CD14-positive monocyte (primary cell): ENCODE results near the gene BRINP3. TPM values are rescaled to one million over a fixed set of nuclear protein-coding genes. Genes with fewer than 3 reads are reported as not detected.

Experiments used
- DNase-seq, 3 donors: peaks; one replicate each; pipeline ENCODE4 v3.0.0-alpha.2; 2011 to 2022
- H2AFZ ChIP-seq: 2 replicates; pipeline ENCODE4 v1.6.0; 2012; ENCODE audit warnings: mild to moderate bottlenecking, low read depth, low read length, inconsistent platforms; ENCODE audit not compliant: insufficient read depth, poor library complexity, severe bottlenecking
- H3K27ac ChIP-seq, 2 donors: 1 replicate in 1 of 2; 2 replicates in 1 of 2; pipeline ENCODE4 v1.5.1; 2012 to 2013; ENCODE audit warnings: low read length in 2 of 2, control low read depth in 1 of 2, inconsistent platforms in 1 of 2, low read depth in 1 of 2, mild to moderate bottlenecking in 1 of 2
- H3K27me3 ChIP-seq, 2 donors: one replicate each; pipeline versions ENCODE4 v1.6.0 to v1.6.1; 2011 to 2013; ENCODE audit warnings: low read length in 2 of 2; ENCODE audit not compliant: control insufficient read depth in 2 of 2, insufficient read depth in 2 of 2
- H3K36me3 ChIP-seq, 2 donors: replicated peaks in 1 of 2; 1 replicate in 1 of 2; 2 replicates in 1 of 2; pipeline versions ENCODE4 v1.5.1 to v1.6.1; 2012 to 2013; ENCODE audit warnings: low read length in 2 of 2, control low read depth in 1 of 2, inconsistent platforms in 1 of 2, mild to moderate bottlenecking in 1 of 2; ENCODE audit not compliant: insufficient read depth in 2 of 2, control insufficient read depth in 1 of 2
- H3K4me1 ChIP-seq, 2 donors: 1 replicate in 1 of 2; 2 replicates in 1 of 2; pipeline versions ENCODE4 v1.5.1 to v1.6.1; 2012 to 2013; ENCODE audit warnings: low read length in 2 of 2, control low read depth in 1 of 2, inconsistent platforms in 1 of 2, mild to moderate bottlenecking in 1 of 2, moderate library complexity in 1 of 2; ENCODE audit not compliant: insufficient read depth in 2 of 2, control insufficient read depth in 1 of 2
- H3K4me2 ChIP-seq: replicated peaks from 2 replicates; pipeline ENCODE3; 2012; ENCODE audit warnings: low read length, moderate library complexity, mild to moderate bottlenecking; ENCODE audit not compliant: poor library complexity, severe bottlenecking; ENCODE audit errors: extremely low read depth
- H3K4me3 ChIP-seq, 3 experiments: fragments of 200-600 bp in 1 of 3; sonication (generic) in 1 of 3; replicated peaks in 1 of 3; 1 replicate in 2 of 3; 2 replicates in 1 of 3; pipeline ENCODE4 v1.5.1; 2011 to 2013; ENCODE audit warnings: low read length in 3 of 3, mild to moderate bottlenecking in 3 of 3, control low read depth in 2 of 3, low read depth in 2 of 3, inconsistent platforms in 1 of 3, moderate library complexity in 1 of 3
- H3K79me2 ChIP-seq: 2 replicates; pipeline ENCODE4 v1.6.0; 2012; ENCODE audit warnings: mild to moderate bottlenecking, control low read depth, inconsistent platforms, low read length, moderate library complexity; ENCODE audit not compliant: insufficient read depth
- H3K9ac ChIP-seq: 2 replicates; pipeline ENCODE4 v1.6.0; 2017; ENCODE audit warnings: low read length, mild to moderate bottlenecking; ENCODE audit not compliant: insufficient read depth, poor library complexity, severe bottlenecking
- H3K9me3 ChIP-seq, 2 donors: replicated peaks in 1 of 2; 1 replicate in 1 of 2; 2 replicates in 1 of 2; pipeline versions ENCODE4 v1.5.1 to v1.6.1; 2012 to 2013; ENCODE audit warnings: low read length in 2 of 2, control low read depth in 1 of 2; ENCODE audit not compliant: control insufficient read depth in 1 of 2, insufficient read depth in 1 of 2
- H4K20me1 ChIP-seq: 2 replicates; pipeline ENCODE4 v1.6.0; 2012; ENCODE audit warnings: mild to moderate bottlenecking, low read length, control low read depth, moderate library complexity; ENCODE audit not compliant: insufficient read depth
- H3K27ac Mint-ChIP-seq, 7 donors: one replicate each; pipeline ENCODE4 v1.8.0; 2020; ENCODE audit warnings: mild to moderate bottlenecking in 7 of 7, mixed read lengths in 7 of 7, moderate library complexity in 6 of 7, inconsistent platforms in 2 of 7
- H3K27me3 Mint-ChIP-seq, 3 donors: one replicate each; pipeline ENCODE4 v1.8.0; 2021 to 2022; ENCODE audit warnings: low read depth in 3 of 3, mild to moderate bottlenecking in 3 of 3, mixed read lengths in 3 of 3, moderate library complexity in 3 of 3, inconsistent platforms in 1 of 3
- H3K36me3 Mint-ChIP-seq, 2 donors: one replicate each; pipeline ENCODE4 v1.8.0; 2020; ENCODE audit warnings: mixed read lengths in 2 of 2, inconsistent platforms in 1 of 2, mild to moderate bottlenecking in 1 of 2
- H3K4me1 Mint-ChIP-seq: one replicate; pipeline ENCODE4 v1.8.0; 2020; ENCODE audit warnings: mild to moderate bottlenecking, mixed read lengths
- H3K4me3 Mint-ChIP-seq, 2 donors: one replicate each; pipeline ENCODE4 v1.8.0; 2020; ENCODE audit warnings: mild to moderate bottlenecking in 2 of 2, mixed read lengths in 2 of 2, moderate library complexity in 1 of 2
- H3K9me3 Mint-ChIP-seq, 7 donors: one replicate each; pipeline ENCODE4 v1.8.0; 2020 to 2022; ENCODE audit warnings: mixed read lengths in 7 of 7, mild to moderate bottlenecking in 6 of 7, moderate library complexity in 6 of 7, inconsistent platforms in 2 of 7
- WGBS: methylation state at CpG from one replicate; pipeline ENCODE4 v1.1.5; 2013; ENCODE audit warnings: missing lambda C conversion rate; ENCODE audit not compliant: insufficient coverage; 5-methylcytosine and 5-hydroxymethylcytosine counted together
- intact Hi-C, 2 donors: fragments of 100-400 bp; cut with micrococcal nuclease; formaldehyde crosslinking; loops; one replicate each; pipeline versions ENCODE4 v1.15.0 to v1.15.1; 2023
- polyA plus RNA-seq, 3 donors: library from polyadenylated mRNA; depleted of rRNA in 1 of 3; unstranded in 2 of 3; stranded (reverse) in 1 of 3; fragments of 300-500 nt in 2 of 3; fragments of >200 nt in 1 of 3; fragmentation: Illumina TruSeq in 2 of 3; gene quantifications; 1 replicate in 2 of 3; 2 replicates in 1 of 3; pipeline ENCODE4 v1.2.3, GENCODE V29; 2012 to 2021
- TF ChIP-seq, protein P1 (sequence below): fragments of 200-600 bp; IDR thresholded peaks from one replicate; pipeline ENCODE4 v1.8.0; 2022; ENCODE audit warnings: antibody characterized with exemption, mild to moderate bottlenecking

BRINP3 gene
- polyA plus RNA-seq, 3 donors = not detected

DNA sequence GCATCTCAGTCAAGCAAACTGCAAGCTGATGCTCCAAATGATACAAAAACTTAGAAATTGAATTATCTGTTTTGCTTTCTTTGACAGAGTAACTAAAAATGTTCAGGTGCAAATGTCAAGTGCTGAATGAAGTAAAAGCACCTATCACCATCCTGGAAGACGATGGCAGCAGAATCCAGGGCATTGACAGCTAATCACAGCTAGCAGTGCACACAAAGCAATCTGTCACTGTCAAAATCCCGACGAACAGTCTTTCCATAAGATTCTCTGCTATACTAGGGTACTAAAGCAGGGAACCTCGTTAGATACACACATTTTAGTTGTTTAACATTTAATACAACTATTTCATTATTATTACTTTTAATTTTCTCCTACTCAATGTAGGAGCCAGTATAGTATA is 233.3 kb downstream of the BRINP3 start:
- DNase-seq = no peak
- Histone ChIP-seq H3K27ac (no peak overlapping the region), H3K4me3 (no peak overlapping the region), H4K20me1 (no peaks in the 10 kb centered on the region), H3K9me3 (no peaks in the 10 kb centered on the region), H3K36me3 (no peaks in the 10 kb centered on the region), H3K27me3 (no peaks in the 10 kb centered on the region), H2AFZ (no peak overlapping the region), H3K9ac (no peak overlapping the region), H3K79me2 (no peaks in the 10 kb centered on the region), H3K4me1 (no peaks in the 10 kb centered on the region), H3K4me2 (no peak overlapping the region)
- Mint-ChIP-seq H3K4me3 (no peak overlapping the region), H3K36me3 (no peaks in the 10 kb centered on the region), H3K27ac (no peak overlapping the region), H3K9me3 (peaks cover 0 to 2% (median 0%) of the 10 kb centered on the region in 7 donors), H3K4me1 (no peaks in the 10 kb centered on the region), H3K27me3 (no peaks in the 10 kb centered on the region)
- TF ChIP-seq, protein P1, sequence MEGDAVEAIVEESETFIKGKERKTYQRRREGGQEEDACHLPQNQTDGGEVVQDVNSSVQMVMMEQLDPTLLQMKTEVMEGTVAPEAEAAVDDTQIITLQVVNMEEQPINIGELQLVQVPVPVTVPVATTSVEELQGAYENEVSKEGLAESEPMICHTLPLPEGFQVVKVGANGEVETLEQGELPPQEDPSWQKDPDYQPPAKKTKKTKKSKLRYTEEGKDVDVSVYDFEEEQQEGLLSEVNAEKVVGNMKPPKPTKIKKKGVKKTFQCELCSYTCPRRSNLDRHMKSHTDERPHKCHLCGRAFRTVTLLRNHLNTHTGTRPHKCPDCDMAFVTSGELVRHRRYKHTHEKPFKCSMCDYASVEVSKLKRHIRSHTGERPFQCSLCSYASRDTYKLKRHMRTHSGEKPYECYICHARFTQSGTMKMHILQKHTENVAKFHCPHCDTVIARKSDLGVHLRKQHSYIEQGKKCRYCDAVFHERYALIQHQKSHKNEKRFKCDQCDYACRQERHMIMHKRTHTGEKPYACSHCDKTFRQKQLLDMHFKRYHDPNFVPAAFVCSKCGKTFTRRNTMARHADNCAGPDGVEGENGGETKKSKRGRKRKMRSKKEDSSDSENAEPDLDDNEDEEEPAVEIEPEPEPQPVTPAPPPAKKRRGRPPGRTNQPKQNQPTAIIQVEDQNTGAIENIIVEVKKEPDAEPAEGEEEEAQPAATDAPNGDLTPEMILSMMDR = no peak
- WGBS = 36% methylated on average over 3 of the region's 4 CpGs
- intact Hi-C loops = no loop called here

DNA sequence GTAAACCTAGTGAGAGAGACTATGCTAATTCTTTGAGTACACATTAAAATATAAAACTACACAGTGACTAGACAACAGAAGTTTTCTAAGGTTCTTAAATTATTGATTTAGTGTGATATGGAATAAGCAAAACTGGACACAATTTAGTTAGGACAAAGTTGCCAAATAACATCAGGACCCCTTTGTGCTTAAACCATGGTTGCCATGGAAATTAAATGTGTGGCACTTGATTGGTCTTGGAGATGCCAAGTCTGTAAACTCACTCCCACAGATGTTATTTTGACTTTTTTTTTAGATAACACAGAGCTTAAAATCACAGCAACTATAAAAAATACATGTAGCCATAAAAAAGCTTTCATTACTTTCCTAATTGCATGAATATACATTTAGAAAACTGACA is 234.6 kb downstream of the BRINP3 start:
- Histone ChIP-seq H3K36me3 (no peaks in the 10 kb centered on the region), H3K4me1 (no peaks in the 10 kb centered on the region), H3K27me3 (no peaks in the 10 kb centered on the region), H3K4me2 (no peak overlapping the region), H3K9me3 (no peaks in the 10 kb centered on the region), H3K79me2 (no peaks in the 10 kb centered on the region), H3K4me3 (no peak overlapping the region), H2AFZ (no peak overlapping the region), H3K27ac (no peak overlapping the region), H4K20me1 (no peaks in the 10 kb centered on the region), H3K9ac (no peak overlapping the region)
- Mint-ChIP-seq H3K27ac (no peak overlapping the region), H3K4me1 (no peaks in the 10 kb centered on the region), H3K9me3 (peaks cover 0 to 2% (median 0%) of the 10 kb centered on the region in 7 donors), H3K36me3 (no peaks in the 10 kb centered on the region), H3K27me3 (no peaks in the 10 kb centered on the region), H3K4me3 (no peak overlapping the region)
- TF ChIP-seq, protein P1 = no peak
- no peak for DNase-seq
- intact Hi-C loops = no loop called here
